Mesenchymal stem cell (in vitro differentiated cells and primary cell): ENCODE results near the gene MAP3K20.

Experiments used
- DNase-seq: peaks from one replicate; pipeline ENCODE4 v3.0.0-alpha.2; 2013
- H2AFZ ChIP-seq: one replicate; pipeline ENCODE4 v1.6.1; 2013; ENCODE audit warnings: low read depth, mild to moderate bottlenecking, control low read depth, inconsistent platforms, low read length, moderate library complexity
- H2AK5ac ChIP-seq: 2 replicates; pipeline ENCODE4 v1.6.1; 2013; ENCODE audit warnings: low read length, moderate library complexity, mild to moderate bottlenecking, inconsistent platforms; ENCODE audit not compliant: severe bottlenecking
- H2BK120ac ChIP-seq: one replicate; pipeline ENCODE4 v1.6.1; 2013; ENCODE audit warnings: low read depth, mild to moderate bottlenecking, inconsistent platforms, low read length, moderate library complexity
- H2BK12ac ChIP-seq, 2 experiments: one replicate each; pipeline ENCODE4 v1.6.1; 2013; ENCODE audit warnings: inconsistent platforms in 2 of 2, low read length in 2 of 2, mild to moderate bottlenecking in 2 of 2, moderate library complexity in 2 of 2, control low read depth in 1 of 2
- H2BK15ac ChIP-seq: one replicate; pipeline ENCODE4 v1.6.1; 2013; ENCODE audit warnings: mild to moderate bottlenecking, low read depth, inconsistent platforms; ENCODE audit not compliant: poor library complexity, severe bottlenecking
- H2BK5ac ChIP-seq: 2 replicates; pipeline ENCODE4 v1.6.1; 2013; ENCODE audit warnings: low read depth, mild to moderate bottlenecking, low read length, control low read depth, inconsistent platforms; ENCODE audit not compliant: poor library complexity, severe bottlenecking
- H3K14ac ChIP-seq, 2 experiments: one replicate each; pipeline ENCODE4 v1.6.1; 2013; ENCODE audit warnings: inconsistent platforms in 2 of 2, low read length in 2 of 2, control low read depth in 1 of 2, mild to moderate bottlenecking in 1 of 2, moderate library complexity in 1 of 2
- H3K18ac ChIP-seq, 2 experiments: one replicate each; pipeline ENCODE4 v1.6.1; 2013; ENCODE audit warnings: inconsistent platforms in 2 of 2, low read length in 2 of 2, control low read depth in 1 of 2, low read depth in 1 of 2, mild to moderate bottlenecking in 1 of 2
- H3K23ac ChIP-seq, 2 experiments: one replicate each; pipeline ENCODE4 v1.6.1; 2013; ENCODE audit warnings: inconsistent platforms in 2 of 2, low read length in 2 of 2, mild to moderate bottlenecking in 2 of 2, moderate library complexity in 2 of 2, control low read depth in 1 of 2
- H3K27ac ChIP-seq: 2 replicates; pipeline ENCODE4 v1.5.1; 2013; ENCODE audit warnings: mild to moderate bottlenecking, moderate library complexity, low read length, control low read depth, inconsistent platforms; ENCODE audit not compliant: poor library complexity, severe bottlenecking
- H3K27me3 ChIP-seq, 2 experiments: 2 replicates each; pipeline versions ENCODE4 v1.6.1 to v1.7.0; 2013; ENCODE audit warnings: low read length in 2 of 2, mild to moderate bottlenecking in 2 of 2, moderate library complexity in 2 of 2, control low read depth in 1 of 2, inconsistent platforms in 1 of 2; ENCODE audit not compliant: control insufficient read depth in 1 of 2, insufficient read depth in 1 of 2
- H3K36me3 ChIP-seq, 2 experiments: 2 replicates each; pipeline versions ENCODE4 v1.6.1 to v1.7.0; 2013; ENCODE audit warnings: low read length in 2 of 2, control low read depth in 1 of 2, inconsistent platforms in 1 of 2, low read depth in 1 of 2, mild to moderate bottlenecking in 1 of 2; ENCODE audit not compliant: insufficient read depth in 2 of 2, control insufficient read depth in 1 of 2
- H3K4ac ChIP-seq, 2 experiments: one replicate each; pipeline ENCODE4 v1.6.1; 2013; ENCODE audit warnings: inconsistent platforms in 2 of 2, low read length in 2 of 2, mild to moderate bottlenecking in 2 of 2, moderate library complexity in 2 of 2, control low read depth in 1 of 2, low read depth in 1 of 2
- H3K4me1 ChIP-seq: 2 replicates; pipeline ENCODE4 v1.6.1; 2013; ENCODE audit warnings: low read depth, low read length, control low read depth; ENCODE audit not compliant: control insufficient read depth, insufficient read depth
- H3K4me2 ChIP-seq: 2 replicates; pipeline ENCODE4 v1.6.1; 2013; ENCODE audit warnings: low read length, mild to moderate bottlenecking, inconsistent platforms; ENCODE audit not compliant: poor library complexity, severe bottlenecking
- H3K4me3 ChIP-seq, 2 experiments: 2 replicates each; pipeline versions ENCODE4 v1.5.1 to v1.7.0; 2013; ENCODE audit warnings: low read length in 2 of 2, mild to moderate bottlenecking in 2 of 2, control low read depth in 1 of 2, low read depth in 1 of 2; ENCODE audit not compliant: insufficient read depth in 1 of 2
- H3K79me1 ChIP-seq: replicated peaks from 2 replicates; pipeline ENCODE4 v1.6.1; 2013; ENCODE audit warnings: mild to moderate bottlenecking, control low read depth, low read length, inconsistent platforms; ENCODE audit not compliant: poor library complexity, severe bottlenecking
- H3K9ac ChIP-seq: 2 replicates; pipeline ENCODE4 v1.7.0; 2013; ENCODE audit warnings: mild to moderate bottlenecking, low read length, moderate library complexity
- H3K9me3 ChIP-seq: 2 replicates; pipeline ENCODE4 v1.7.0; 2013; ENCODE audit warnings: mild to moderate bottlenecking, low read length; ENCODE audit not compliant: control insufficient read depth
- H4K8ac ChIP-seq: one replicate; pipeline ENCODE4 v1.6.1; 2013; ENCODE audit warnings: inconsistent platforms, mild to moderate bottlenecking, low read length, moderate library complexity
- H4K91ac ChIP-seq: one replicate; pipeline ENCODE4 v1.6.1; 2013; ENCODE audit warnings: mild to moderate bottlenecking, low read length, inconsistent platforms
- WGBS: methylation state at CpG from one replicate; pipeline ENCODE4 v1.1.7; 2013; ENCODE audit warnings: mixed read lengths; 5-methylcytosine and 5-hydroxymethylcytosine counted together

MAP3K20 gene

DNA sequence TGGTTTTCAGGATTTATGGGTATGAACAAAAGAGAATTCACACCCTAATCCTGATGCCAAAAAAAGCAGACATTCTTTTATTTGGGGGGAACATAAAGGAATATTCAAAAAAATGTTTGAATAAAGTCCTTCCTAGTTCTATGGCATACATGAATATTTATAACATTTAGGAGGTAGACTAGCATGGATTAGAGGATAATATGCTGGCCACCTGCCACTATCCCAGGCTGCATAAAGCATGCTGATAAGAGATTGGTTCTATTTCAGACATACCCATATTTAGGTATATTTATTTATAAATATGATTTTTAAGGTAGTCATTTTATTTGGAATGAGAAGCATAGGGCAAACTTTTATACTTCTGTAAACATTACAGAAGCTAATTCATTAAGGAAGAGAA is 34.9 kb upstream of the MAP3K20 start:
- Histone ChIP-seq H2AFZ (no peak overlapping the region), H2AK5ac (no peak overlapping the region), H3K36me3 (no peaks in the 10 kb centered on the region), H2BK5ac (no peak overlapping the region), H3K79me1 (no peaks in the 10 kb centered on the region), H3K27ac (no peak overlapping the region), H3K4me1 (peaks cover 4% of the 10 kb centered on the region), H2BK12ac (no peak overlapping the region), H2BK15ac (no peak overlapping the region), H3K14ac (no peak overlapping the region), H4K91ac (no peak overlapping the region), H4K8ac (no peak overlapping the region), H3K23ac (no peak overlapping the region), H3K4me3 (no peak overlapping the region), H2BK120ac (no peak overlapping the region), H3K9me3 (no peaks in the 10 kb centered on the region), H3K4ac (no peak overlapping the region), H3K9ac (no peak overlapping the region), H3K18ac (no peak overlapping the region), H3K27me3 (no peaks in the 10 kb centered on the region), H3K4me2 (no peak overlapping the region)
- no peak for DNase-seq

DNA sequence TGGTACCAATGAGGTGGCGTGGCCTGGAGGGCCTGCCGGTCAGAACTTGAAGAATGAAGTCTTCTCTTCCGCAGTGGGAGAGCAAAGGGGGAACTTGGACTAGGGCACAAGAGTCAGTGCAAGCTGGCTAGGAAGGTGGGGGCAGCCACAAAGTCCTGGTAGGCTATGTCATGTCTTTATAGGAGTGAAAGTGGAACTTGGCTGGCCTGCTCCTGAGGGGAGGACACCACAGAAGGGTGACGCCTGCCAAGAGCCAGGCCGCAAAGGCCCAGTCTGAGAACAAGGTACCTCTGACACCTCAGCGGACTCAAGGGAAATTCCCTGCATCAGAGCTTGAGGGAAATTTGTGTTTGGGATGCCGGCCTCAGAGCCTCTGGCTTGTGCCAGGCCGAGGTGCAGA is 32.2 kb upstream of the MAP3K20 start:
- Histone ChIP-seq H4K8ac (no peak overlapping the region), H3K79me1 (no peaks in the 10 kb centered on the region), H2BK5ac (no peak overlapping the region), H2AFZ (no peak overlapping the region), H3K4me1 (peaks cover 4% of the 10 kb centered on the region), H3K4me3 (no peak overlapping the region), H3K4me2 (no peak overlapping the region), H2BK12ac (peak overlapping the region in 1 of 2 experiments; percentile 6), H2BK120ac (no peak overlapping the region), H3K23ac (no peak overlapping the region), H2BK15ac (peak overlapping the region; percentile 60), H3K27ac (no peak overlapping the region), H2AK5ac (no peak overlapping the region), H3K27me3 (no peaks in the 10 kb centered on the region), H3K36me3 (no peaks in the 10 kb centered on the region), H3K9me3 (no peaks in the 10 kb centered on the region), H3K9ac (no peak overlapping the region), H3K14ac (no peak overlapping the region), H4K91ac (no peak overlapping the region), H3K18ac (peak overlapping the region in 1 of 2 experiments; percentile 13), H3K4ac (peak overlapping the region in 1 of 2 experiments; percentile 37)
- DNase-seq = no peak
- WGBS = 96% methylated on average over 8 of the region's 8 CpGs

DNA sequence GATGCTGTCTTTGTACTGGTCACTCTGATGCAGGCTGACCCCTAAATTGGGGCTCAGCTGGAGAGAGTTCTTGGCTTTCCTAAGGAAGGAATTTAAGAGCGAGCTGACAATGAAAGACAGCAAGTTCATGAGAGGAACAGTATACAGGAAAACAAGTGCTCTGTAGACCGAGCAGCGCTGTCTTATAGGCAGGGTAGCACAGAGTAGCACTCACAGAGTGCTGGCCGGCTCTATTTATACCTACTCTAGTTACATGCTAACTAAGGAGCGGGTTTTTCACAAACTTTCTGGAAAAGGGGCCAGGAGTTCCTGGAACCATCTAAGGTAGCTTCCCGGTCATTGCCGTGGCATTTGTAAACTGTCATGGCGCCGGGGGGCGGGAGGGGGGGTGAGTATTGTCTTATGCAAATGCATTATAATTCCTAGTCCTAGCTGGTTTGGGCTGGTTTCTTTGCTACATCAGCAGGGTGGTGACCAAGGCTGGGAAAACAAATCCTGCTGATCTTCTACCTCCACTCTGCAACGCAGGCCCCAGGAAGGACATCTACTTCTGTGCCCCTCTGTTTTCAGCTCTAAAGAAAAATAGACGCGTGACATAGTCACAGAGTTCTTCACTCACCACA is 31.6 kb upstream of the MAP3K20 start:
- Histone ChIP-seq H2BK12ac (no peak overlapping the region), H3K4ac (peak overlapping the region; percentile 1 to 46), H3K4me3 (no peak overlapping the region), H3K4me1 (peaks cover 4% of the 10 kb centered on the region), H4K8ac (no peak overlapping the region), H2AFZ (no peak overlapping the region), H3K14ac (no peak overlapping the region), H3K27ac (no peak overlapping the region), H2AK5ac (no peak overlapping the region), H2BK120ac (no peak overlapping the region), H2BK15ac (no peak overlapping the region), H3K9ac (no peak overlapping the region), H3K36me3 (no peaks in the 10 kb centered on the region), H3K23ac (no peak overlapping the region), H3K4me2 (no peak overlapping the region), H3K27me3 (no peaks in the 10 kb centered on the region), H3K9me3 (no peaks in the 10 kb centered on the region), H2BK5ac (no peak overlapping the region), H3K18ac (peak overlapping the region in 1 of 2 experiments; percentile 16), H3K79me1 (no peaks in the 10 kb centered on the region), H4K91ac (no peak overlapping the region)
- WGBS = 98% methylated on average over 13 of the region's 13 CpGs
- DNase-seq = no peak

DNA sequence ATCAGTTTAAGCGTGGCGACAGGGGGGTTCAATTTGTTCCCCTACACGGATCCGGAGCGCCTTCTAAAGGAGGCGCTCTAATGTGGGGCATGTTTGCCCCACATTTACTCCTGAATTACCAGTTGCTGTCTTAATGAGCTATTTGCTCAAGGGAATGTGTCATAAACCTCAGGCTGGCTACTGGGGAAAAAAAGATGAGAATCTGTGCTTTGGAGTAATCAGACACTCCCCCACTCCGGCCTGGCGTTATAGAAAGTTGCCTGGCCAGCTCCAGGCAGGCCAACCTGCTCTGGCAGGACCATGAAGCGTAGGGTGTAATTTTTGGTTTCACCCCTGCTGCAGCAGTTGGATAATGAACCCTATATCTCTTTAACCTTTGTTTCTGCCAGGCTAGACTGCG is 31.0 kb upstream of the MAP3K20 start:
- Histone ChIP-seq H3K14ac (no peak overlapping the region), H3K4me1 (peaks cover 4% of the 10 kb centered on the region), H3K4me2 (no peak overlapping the region), H2BK12ac (peak overlapping the region in 1 of 2 experiments; percentile 29), H3K9me3 (no peaks in the 10 kb centered on the region), H3K23ac (no peak overlapping the region), H3K4ac (peak overlapping the region in 1 of 2 experiments; percentile 46), H4K8ac (no peak overlapping the region), H3K27me3 (no peaks in the 10 kb centered on the region), H3K9ac (no peak overlapping the region), H3K4me3 (no peak overlapping the region), H2BK15ac (no peak overlapping the region), H2AFZ (no peak overlapping the region), H2AK5ac (no peak overlapping the region), H3K36me3 (no peaks in the 10 kb centered on the region), H2BK120ac (no peak overlapping the region), H4K91ac (no peak overlapping the region), H3K27ac (peak overlapping the region; percentile 10), H3K79me1 (no peaks in the 10 kb centered on the region), H2BK5ac (no peak overlapping the region), H3K18ac (peak overlapping the region in 1 of 2 experiments; percentile 16)
- no peak for DNase-seq
- 94% methylated on average over 10 of the region's 10 CpGs for WGBS
